Kidney (tissue), 14 donors: ENCODE data around the gene PALLD. TPM values are rescaled to one million over a fixed set of nuclear protein-coding genes. Genes with fewer than 3 reads are reported as not detected.

Experiments used
- DNase-seq, 5 donors: peaks; one replicate each; pipeline ENCODE4 v3.0.0-alpha.2; 2013 to 2020
- FAIRE-seq: peaks from 2 replicates; lab custom pipeline; 2012; peaks lifted over from hg19 to GRCh38; lab: Jason Lieb, UNC
- H3K27ac ChIP-seq, 2 donors: one replicate each; pipeline ENCODE4 v1.7.0; 2013; ENCODE audit warnings: low read depth in 2 of 2, low read length in 2 of 2, inconsistent platforms in 1 of 2
- H3K27me3 ChIP-seq: one replicate; pipeline ENCODE4 v1.7.1; 2013; ENCODE audit warnings: low read length, inconsistent platforms; ENCODE audit not compliant: control insufficient read depth, insufficient read depth
- H3K36me3 ChIP-seq, 3 donors: one replicate each; pipeline versions ENCODE4 v1.7.0 to v1.7.1; 2013; ENCODE audit warnings: low read length in 3 of 3, control low read depth in 1 of 3, inconsistent platforms in 1 of 3; ENCODE audit not compliant: insufficient read depth in 3 of 3, control insufficient read depth in 2 of 3
- H3K4me1 ChIP-seq, 3 donors: one replicate each; pipeline versions ENCODE4 v1.7.0 to v1.7.1; 2013; ENCODE audit warnings: low read length in 3 of 3, inconsistent platforms in 1 of 3, low read depth in 1 of 3; ENCODE audit not compliant: control insufficient read depth in 2 of 3, insufficient read depth in 2 of 3
- H3K4me3 ChIP-seq, 3 donors: one replicate each; pipeline versions ENCODE4 v1.7.0 to v1.8.1; 2013; ENCODE audit warnings: low read length in 3 of 3, control low read depth in 1 of 3, inconsistent platforms in 1 of 3
- H3K9ac ChIP-seq, 3 donors: one replicate each; pipeline versions ENCODE4 v1.7.0 to v1.7.1; 2013; ENCODE audit warnings: low read length in 3 of 3, control low read depth in 1 of 3, inconsistent platforms in 1 of 3
- H3K9me3 ChIP-seq, 3 donors: one replicate each; pipeline versions ENCODE4 v1.7.0 to v1.7.1; 2013; ENCODE audit warnings: low read length in 3 of 3, control low read depth in 1 of 3, inconsistent platforms in 1 of 3; ENCODE audit not compliant: control insufficient read depth in 2 of 3, insufficient read depth in 1 of 3
- CTCF ChIP-seq: IDR thresholded peaks from 3 replicates; pipeline ENCODE4 v1.5.1; 2012; ENCODE audit warnings: mild to moderate bottlenecking, moderate library complexity, borderline replicate concordance; ENCODE audit not compliant: insufficient read depth; ENCODE audit errors: extremely low read depth
- intact Hi-C: fragments of 100-400 bp; cut with DNase I; formaldehyde crosslinking; loops from one replicate; pipeline ENCODE4 v1.11.1; 2022
- polyA plus RNA-seq: library from polyadenylated mRNA; stranded (reverse); fragments of 350-450 nt; fragmentation: Illumina TruSeq; extraction: RNeasy Lipid Tissue Mini Kit (QIAGEN cat#74804); gene quantifications from one replicate; pipeline ENCODE4 v1.2.3, GENCODE V29; 2014; ENCODE audit warnings: low read depth, low replicate concordance; ENCODE audit not compliant: insufficient read depth
- total RNA-seq: library from RNA; stranded (reverse); fragmentation: NEBNext Ultra II Directional; extraction: Animal tissue kit (Norgen Biotek cat#: 25700); gene quantifications from one replicate; pipeline ENCODE4 v1.2.1, GENCODE V29; 2021
- donor health status: control.
- donor health status: control.
- donor health status: control.
- donor health status: control.
- donor health status: control.
- donor health status: DM: yes; HTN: yes; CAD: no.
- donor health status: Normal renal cell carcinoma (clear cell type).

Gene PALLD
- total and polyA plus RNA-seq, 2 donors from 2014 or later, result 43.4 to 120 TPM

GRCh38 chr4:168604496-168605373, 107.9 kb downstream of the PALLD start:
- H3K4me3 ChIP-seq, result no peak overlapping the region
- FAIRE-seq (no peak), DNase-seq (peak in 1 of 5 donors; percentile 22)
- H3K9ac ChIP-seq, result no peak overlapping the region
- H3K27me3 ChIP-seq, result no peaks in the 10 kb centered on the region
- no peaks in the 10 kb centered on the region for H3K4me1 ChIP-seq
- no peak for TF ChIP-seq CTCF
- H3K27ac ChIP-seq, result no peak overlapping the region
- intact Hi-C loops, result no loop called here
- no peaks in the 10 kb centered on the region for H3K9me3 ChIP-seq
- H3K36me3 ChIP-seq, result no peaks in the 10 kb centered on the region

- Histone ChIP-seq H3K9me3 (no peaks in the 10 kb centered on the region), H3K27ac (no peak overlapping the region), H3K4me3 (no peak overlapping the region), H3K4me1 (no peaks in the 10 kb centered on the region), H3K9ac (no peak overlapping the region), H3K36me3 (no peaks in the 10 kb centered on the region), H3K27me3 (no peaks in the 10 kb centered on the region)
- intact Hi-C loops, result no loop called here
- no peak for TF ChIP-seq CTCF
- DNase-seq (no peak), FAIRE-seq (no peak)
Measured at GRCh38 chr4:168605411-168605810, 108.6 kb downstream of the PALLD start.

GRCh38 chr4:168607215-168607614, 110.4 kb downstream of the PALLD start:
- intact Hi-C loops, result no loop called here
- no peak overlapping the region for H3K9ac ChIP-seq
- no peak for TF ChIP-seq CTCF
- FAIRE-seq (no peak), DNase-seq (no peak)
- H3K36me3 ChIP-seq, result no peaks in the 10 kb centered on the region
- no peaks in the 10 kb centered on the region for H3K27me3 ChIP-seq
- no peak overlapping the region for H3K4me3 ChIP-seq
- no peaks in the 10 kb centered on the region for H3K9me3 ChIP-seq
- H3K27ac ChIP-seq, result no peak overlapping the region
- no peaks in the 10 kb centered on the region for H3K4me1 ChIP-seq
